Activated CD4-positive, alpha-beta memory T cell treated with anti-CD3 and anti-CD28 coated beads for 36 hours (primary cell): ENCODE measurements around the gene PDE6A. TPM values are rescaled to one million over a fixed set of nuclear protein-coding genes. Genes with fewer than 3 reads are reported as not detected.
"Not testable (repeated sequence)": the region's sequence is repeated elsewhere in the genome, so short reads cannot be mapped to it uniquely, and the experiment has no call there.

Experiments
- CTCF ChIA-PET: fragments of 350-600 bp; sonication (Branson Sonifier 250); formaldehyde crosslinking; loops from one replicate; lab custom pipeline; 2021; ENCODE audit warnings: antibody characterized with exemption, inconsistent platforms; lab: Charles Lee
- POLR2A ChIA-PET: fragments of 350-600 bp; sonication (Branson Sonifier 250); formaldehyde crosslinking; loops from one replicate; lab custom pipeline; 2021; ENCODE audit warnings: antibody characterized with exemption; lab: Charles Lee
- DNase-seq: peaks from one replicate; pipeline ENCODE4 v3.0.0-alpha.2; 2020
- H3K27ac Mint-ChIP-seq: one replicate; pipeline ENCODE4 v1.8.0; 2021; ENCODE audit warnings: mixed read lengths
- H3K27me3 Mint-ChIP-seq: one replicate; pipeline ENCODE4 v1.8.0; 2021; ENCODE audit warnings: mixed read lengths
- H3K36me3 Mint-ChIP-seq: one replicate; pipeline ENCODE4 v1.8.0; 2021; ENCODE audit warnings: mixed read lengths
- H3K4me1 Mint-ChIP-seq: one replicate; pipeline ENCODE4 v1.8.0; 2021; ENCODE audit warnings: low read depth, mixed read lengths
- H3K4me3 Mint-ChIP-seq: one replicate; pipeline ENCODE4 v1.8.0; 2021; ENCODE audit warnings: mild to moderate bottlenecking, mixed read lengths
- H3K9me3 Mint-ChIP-seq: one replicate; pipeline ENCODE4 v1.8.0; 2021; ENCODE audit warnings: mixed read lengths
- intact Hi-C: fragments of 100-400 bp; cut with micrococcal nuclease; formaldehyde crosslinking; loops from one replicate; pipeline ENCODE4 v1.15.1; 2023
- total RNA-seq, 2 experiments: library from RNA; stranded (reverse); gene quantifications; one replicate each; pipeline ENCODE4 v1.2.3, GENCODE V29; 2021

The PDE6A gene
- total RNA-seq, 2 experiments from 2014 or later: not detected

GRCh38 chr5:149886692-149887470, 57.7 kb downstream of the PDE6A start:
- intact Hi-C loops: no loop called here
- CTCF ChIA-PET: no interaction called here
- H3K27me3 Mint-ChIP-seq: peaks cover 2% of the 10 kb centered on the region

GRCh38 chr5:149886060-149886459, 58.5 kb downstream of the PDE6A start:
- H3K27me3 Mint-ChIP-seq: peaks cover 4% of the 10 kb centered on the region
- no peak for DNase-seq
- ChIA-PET CTCF (no interaction called here), POLR2A (no interaction called here)
- H3K36me3 Mint-ChIP-seq: no peaks in the 10 kb centered on the region
- intact Hi-C loops: no loop called here
- no peak overlapping the region for H3K4me3 Mint-ChIP-seq
- no peak overlapping the region for H3K27ac Mint-ChIP-seq
- no peaks in the 10 kb centered on the region for H3K9me3 Mint-ChIP-seq
- H3K4me1 Mint-ChIP-seq: no peaks in the 10 kb centered on the region

More at GRCh38 chr5:149886692-149887470, 57.7 kb downstream of the PDE6A start:
- Mint-ChIP-seq H3K4me3 (no peak overlapping the region), H3K36me3 (no peaks in the 10 kb centered on the region), H3K27ac (no peak overlapping the region), H3K4me1 (no peaks in the 10 kb centered on the region), H3K9me3 (no peaks in the 10 kb centered on the region)
- DNase-seq: no peak
- POLR2A ChIA-PET: no interaction called here

GRCh38 chr5:149885513-149885912, 59.1 kb downstream of the PDE6A start:
- Mint-ChIP-seq H3K9me3 (no peaks in the 10 kb centered on the region), H3K4me1 (no peaks in the 10 kb centered on the region), H3K36me3 (no peaks in the 10 kb centered on the region), H3K4me3 (no peak overlapping the region), H3K27ac (no peak overlapping the region), H3K27me3 (peaks cover 5% of the 10 kb centered on the region)
- intact Hi-C loops: no loop called here
- ChIA-PET POLR2A (no interaction called here), CTCF (no interaction called here)
- no peak for DNase-seq

GRCh38 chr5:149883550-149883949, 61.0 kb downstream of the PDE6A start:
- no peak overlapping the region for H3K4me3 Mint-ChIP-seq
- intact Hi-C loops: no loop called here
- H3K27me3 Mint-ChIP-seq: peaks cover 4% of the 10 kb centered on the region
- DNase-seq: no peak
- H3K36me3 Mint-ChIP-seq: no peaks in the 10 kb centered on the region
- no peaks in the 10 kb centered on the region for H3K9me3 Mint-ChIP-seq
- H3K4me1 Mint-ChIP-seq: no peaks in the 10 kb centered on the region
- H3K27ac Mint-ChIP-seq: no peak overlapping the region
- ChIA-PET POLR2A (no interaction called here), CTCF (no interaction called here)

GRCh38 chr5:149882633-149883032, 62.0 kb downstream of the PDE6A start:
- H3K27me3 Mint-ChIP-seq, H3K4me3 Mint-ChIP-seq, H3K36me3 Mint-ChIP-seq, DNase-seq, H3K4me1 Mint-ChIP-seq, intact Hi-C loops, POLR2A ChIA-PET, H3K27ac Mint-ChIP-seq, CTCF ChIA-PET, H3K9me3 Mint-ChIP-seq: not testable (repeated sequence)

- no peaks in the 10 kb centered on the region for H3K4me1 Mint-ChIP-seq
- no peaks in the 10 kb centered on the region for H3K36me3 Mint-ChIP-seq
- ChIA-PET CTCF (no interaction called here), POLR2A (no interaction called here)
- peaks cover 3% of the 10 kb centered on the region for H3K27me3 Mint-ChIP-seq
- intact Hi-C loops: no loop called here
- no peak overlapping the region for H3K4me3 Mint-ChIP-seq
- no peak for DNase-seq
- no peaks in the 10 kb centered on the region for H3K9me3 Mint-ChIP-seq
- no peak overlapping the region for H3K27ac Mint-ChIP-seq
Observed at GRCh38 chr5:149881874-149882273, 62.7 kb downstream of the PDE6A start.

GRCh38 chr5:149881069-149881622, 63.4 kb downstream of the PDE6A start:
- H3K27me3 Mint-ChIP-seq: peaks cover 3% of the 10 kb centered on the region
- H3K4me1 Mint-ChIP-seq: no peaks in the 10 kb centered on the region
- ChIA-PET CTCF (no interaction called here), POLR2A (no interaction called here)
- no peak overlapping the region for H3K4me3 Mint-ChIP-seq
- intact Hi-C loops: no loop called here
- H3K9me3 Mint-ChIP-seq: no peaks in the 10 kb centered on the region
- H3K36me3 Mint-ChIP-seq: no peaks in the 10 kb centered on the region
- no peak overlapping the region for H3K27ac Mint-ChIP-seq
- no peak for DNase-seq

- DNase-seq, H3K4me1 Mint-ChIP-seq, H3K4me3 Mint-ChIP-seq, H3K9me3 Mint-ChIP-seq, H3K36me3 Mint-ChIP-seq, H3K27ac Mint-ChIP-seq, CTCF ChIA-PET, intact Hi-C loops, H3K27me3 Mint-ChIP-seq, POLR2A ChIA-PET: not testable (repeated sequence)
Observed at GRCh38 chr5:149879593-149879992, 65.0 kb downstream of the PDE6A start.

GRCh38 chr5:149878371-149878770, 66.2 kb downstream of the PDE6A start:
- Mint-ChIP-seq H3K4me3 (no peak overlapping the region), H3K27me3 (peaks cover 3% of the 10 kb centered on the region), H3K36me3 (no peaks in the 10 kb centered on the region), H3K9me3 (no peaks in the 10 kb centered on the region), H3K27ac (no peak overlapping the region), H3K4me1 (no peaks in the 10 kb centered on the region)
- intact Hi-C loops: no loop called here
- DNase-seq: no peak
- CTCF ChIA-PET: no interaction called here
- POLR2A ChIA-PET: no interaction called here

- intact Hi-C loops: no loop called here
- no peaks in the 10 kb centered on the region for H3K27me3 Mint-ChIP-seq
- H3K4me3 Mint-ChIP-seq: no peak overlapping the region
- ChIA-PET CTCF (interaction anchor here (3.2 kb wide), 1 partner anchor 21 kb away, joined by 23 read pairs; no protein-coding TSS in a partner anchor), POLR2A (no interaction called here)
- H3K36me3 Mint-ChIP-seq: no peaks in the 10 kb centered on the region
- no peaks in the 10 kb centered on the region for H3K9me3 Mint-ChIP-seq
- H3K27ac Mint-ChIP-seq: no peak overlapping the region
- H3K4me1 Mint-ChIP-seq: no peaks in the 10 kb centered on the region
- no peak for DNase-seq
Observed at GRCh38 chr5:149873896-149874295, 70.7 kb downstream of the PDE6A start.

GRCh38 chr5:149872351-149873040, 72.1 kb downstream of the PDE6A start:
- ChIA-PET CTCF (interaction anchor here (0.9 to 1.0 kb wide), 2 partner anchors 14 to 46 kb away, joined by 3 read pairs; no protein-coding TSS in a partner anchor), POLR2A (no interaction called here)
- Mint-ChIP-seq H3K36me3 (no peaks in the 10 kb centered on the region), H3K9me3 (no peaks in the 10 kb centered on the region), H3K27me3 (no peaks in the 10 kb centered on the region), H3K27ac (no peak overlapping the region), H3K4me1 (no peaks in the 10 kb centered on the region), H3K4me3 (no peak overlapping the region)
- no peak for DNase-seq
- intact Hi-C loops: no loop called here

GRCh38 chr5:149871471-149871870, 73.1 kb downstream of the PDE6A start:
- Mint-ChIP-seq H3K4me3 (no peak overlapping the region), H3K36me3 (no peaks in the 10 kb centered on the region), H3K4me1 (no peaks in the 10 kb centered on the region), H3K9me3 (no peaks in the 10 kb centered on the region), H3K27ac (no peak overlapping the region), H3K27me3 (no peaks in the 10 kb centered on the region)
- intact Hi-C loops: no loop called here
- ChIA-PET POLR2A (no interaction called here), CTCF (interaction anchor here (1.1 to 1.7 kb wide), 2 partner anchors 18 to 21 kb away, joined by 3 to 8 read pairs; no protein-coding TSS in a partner anchor)
- DNase-seq: no peak
